Measurements from ENCODE around the gene PSMB9.
A peak's percentile ranks its signal among the peaks of the same experiment; 100 is the strongest.

The PSMB9 gene

GRCh38 chr6:32845384-32845884 is 8.6 kb upstream of the PSMB9 start:
- TF ChIP-seq CTCF (IDR thresholded peaks at IDR 0.05) (no peak), ZFX (IDR thresholded peaks at IDR 0.05; ENCODE audit: borderline replicate concordance) (no peak)
- no peak overlapping the region for H3K27ac ChIP-seq

DNA sequence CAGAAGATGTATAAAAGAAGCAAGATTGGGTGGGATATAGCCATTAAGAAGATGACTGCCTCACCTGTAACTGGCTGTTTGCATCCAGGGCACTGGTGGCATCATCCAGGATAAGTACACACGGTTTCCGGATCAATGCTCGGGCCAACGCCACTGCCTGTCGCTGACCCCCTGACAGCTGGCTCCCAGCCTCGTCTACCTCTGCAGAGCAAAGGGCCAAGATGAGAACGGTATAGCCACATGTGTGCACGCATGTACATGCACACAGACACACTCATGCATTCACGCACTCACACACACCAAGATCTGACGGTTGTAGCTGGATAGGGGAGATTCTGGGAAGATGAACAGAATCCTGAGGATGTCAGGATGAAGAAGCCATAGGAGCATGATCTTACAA is 7.0 kb upstream of the PSMB9 start:
- no peak for TF ChIP-seq ZFX (IDR thresholded peaks at IDR 0.05; ENCODE audit: borderline replicate concordance)
- TF ChIP-seq CTCF (IDR thresholded peaks at IDR 0.05) = no peak
- no peak overlapping the region for H3K27ac ChIP-seq

- no peak overlapping the region for H3K27ac ChIP-seq
- TF ChIP-seq ZFX (IDR thresholded peaks at IDR 0.05; ENCODE audit: borderline replicate concordance) = no peak
- no peak for TF ChIP-seq CTCF (IDR thresholded peaks at IDR 0.05)
Observed at GRCh38 chr6:32847795-32848194, 6.2 kb upstream of the PSMB9 start.

DNA sequence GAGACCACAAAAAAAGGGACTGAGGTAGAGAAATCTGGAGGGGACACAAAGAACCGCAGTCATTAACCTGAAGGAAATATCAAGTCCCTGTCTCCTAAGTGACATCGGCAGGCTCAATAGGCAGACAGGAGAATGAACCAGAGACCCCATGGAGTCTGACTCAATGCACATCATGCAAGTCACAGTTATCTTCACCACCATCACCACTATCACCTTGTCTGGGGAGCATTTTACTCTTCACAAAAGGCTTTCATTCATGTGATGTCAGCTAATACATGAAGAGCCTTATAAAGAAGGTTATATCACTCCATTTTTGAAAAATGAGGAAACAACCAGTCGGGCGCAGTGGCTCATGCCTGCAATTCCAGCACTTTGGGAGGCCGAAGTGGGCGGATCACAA is 4.9 kb upstream of the PSMB9 start:
- no peak for TF ChIP-seq ZFX (IDR thresholded peaks at IDR 0.05; ENCODE audit: borderline replicate concordance)
- no peak for TF ChIP-seq CTCF (IDR thresholded peaks at IDR 0.05)
- no peak overlapping the region for H3K27ac ChIP-seq

- no peak overlapping the region for H3K27ac ChIP-seq
- TF ChIP-seq ZFX (IDR thresholded peaks at IDR 0.05; ENCODE audit: borderline replicate concordance) = no peak
- no peak for TF ChIP-seq CTCF (IDR thresholded peaks at IDR 0.05)
Observed at GRCh38 chr6:32851025-32851424, 3.0 kb upstream of the PSMB9 start.

DNA sequence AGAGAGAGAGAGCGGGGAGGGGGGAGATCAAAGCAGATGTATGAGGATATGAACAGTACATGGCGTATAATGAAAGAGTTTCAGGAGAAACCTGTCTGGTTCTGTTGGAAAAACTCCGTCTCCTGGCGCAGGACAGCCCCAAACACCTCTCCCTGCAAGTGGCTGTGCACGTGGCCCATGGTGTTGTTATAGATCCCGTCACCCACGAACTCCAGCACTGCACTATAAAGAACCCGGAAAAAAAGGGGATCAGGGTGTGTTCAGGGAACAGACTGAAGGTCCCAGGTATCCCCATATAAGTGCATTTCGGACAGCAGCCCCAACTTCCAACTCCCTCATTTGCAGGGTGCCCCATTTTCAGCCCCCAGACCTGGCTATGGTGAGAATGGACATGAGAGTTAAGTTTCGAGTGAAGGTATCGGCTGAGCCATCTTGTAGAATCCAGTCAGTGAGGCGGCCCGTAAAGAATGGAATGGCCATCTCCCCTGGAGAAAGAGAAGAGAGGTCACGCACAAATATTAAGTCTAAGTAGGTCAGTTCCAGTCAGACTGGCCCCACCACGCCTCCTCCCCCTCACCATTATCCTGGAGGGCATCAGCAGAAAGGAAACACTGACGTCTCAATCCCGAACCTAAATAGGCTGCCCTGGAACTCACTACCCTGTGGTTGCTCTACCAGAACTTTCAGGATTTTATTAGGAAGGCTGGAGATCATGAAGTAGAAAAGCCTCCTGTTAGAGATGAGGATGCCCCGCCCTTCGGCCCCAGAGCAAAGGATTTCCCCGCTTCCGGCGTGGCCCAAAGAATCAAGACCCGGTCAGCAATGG is 1.8 kb upstream of the PSMB9 start:
- TF ChIP-seq CTCF (IDR thresholded peaks at IDR 0.05) = no peak
- no peak for TF ChIP-seq ZFX (IDR thresholded peaks at IDR 0.05; ENCODE audit: borderline replicate concordance)
- H3K27ac ChIP-seq = no peak overlapping the region

- TF ChIP-seq CTCF (IDR thresholded peaks at IDR 0.05) = no peak
- H3K27ac ChIP-seq = peak overlapping the region; percentile 77
Observed at GRCh38 chr6:32852844-32853540, 1.0 kb upstream of the PSMB9 start.
